Thoracic aorta (tissue), 2 donors: ENCODE results near the gene CARD9. TPM values are rescaled to one million over a fixed set of nuclear protein-coding genes. Genes with fewer than 3 reads are reported as not detected.

Source experiments
- ATAC-seq: fragments of 150-250 bp; one replicate; pipeline ENCODE4 v1.8.0; 2017; ENCODE audit warnings: low read depth; ENCODE audit not compliant: insufficient number of reproducible peaks, low FRiP score
- DNase-seq: peaks from one replicate; pipeline ENCODE4 v3.0.0-alpha.2; 2020; ENCODE audit warnings: low spot score
- H3K27ac ChIP-seq, 2 donors: fragments of 200-600 bp; sonication (generic); 1 replicate in 1 of 2; 2 replicates in 1 of 2; pipeline ENCODE4 v1.5.1; 2016; ENCODE audit warnings: mild to moderate bottlenecking in 2 of 2, moderate library complexity in 2 of 2
- H3K27me3 ChIP-seq: fragments of 200-600 bp; sonication (generic); replicated peaks from 2 replicates; pipeline ENCODE4 v1.6.0; 2016; ENCODE audit warnings: mild to moderate bottlenecking; ENCODE audit not compliant: insufficient read depth
- H3K36me3 ChIP-seq: fragments of 200-600 bp; sonication (generic); one replicate; pipeline ENCODE4 v1.5.1; 2016
- H3K4me1 ChIP-seq, 2 donors: fragments of 200-600 bp; sonication (generic); 1 replicate in 1 of 2; 2 replicates in 1 of 2; pipeline versions ENCODE4 v1.5.1 to v1.6.0; 2016; ENCODE audit warnings: low read depth in 2 of 2, mild to moderate bottlenecking in 1 of 2; ENCODE audit not compliant: control insufficient read depth in 1 of 2
- H3K4me3 ChIP-seq: fragments of 200-600 bp; sonication (generic); 2 replicates; pipeline ENCODE4 v1.5.1; 2016; ENCODE audit warnings: mild to moderate bottlenecking
- H3K9me3 ChIP-seq: fragments of 200-600 bp; sonication (generic); 2 replicates; pipeline ENCODE4 v1.5.1; 2016
- total RNA-seq, 2 donors: library from RNA; depleted of rRNA; stranded (reverse); fragments of >200 nt; gene quantifications; one replicate each; pipeline versions ENCODE4 v1.1.0 to v1.2.3, GENCODE V29; 2016
- TF ChIP-seq, protein P1 (sequence below): fragments of 200-600 bp; sonication (generic); IDR thresholded peaks from one replicate; pipeline ENCODE4 v1.5.1; 2019; ENCODE audit warnings: antibody characterized with exemption

Gene CARD9
- total RNA-seq, 2 donors from 2014 or later = 1.4 to 6.6 TPM

GRCh38 chr9:136337416-136338395, 35.8 kb downstream of the CARD9 start:
- TF ChIP-seq, protein P1, sequence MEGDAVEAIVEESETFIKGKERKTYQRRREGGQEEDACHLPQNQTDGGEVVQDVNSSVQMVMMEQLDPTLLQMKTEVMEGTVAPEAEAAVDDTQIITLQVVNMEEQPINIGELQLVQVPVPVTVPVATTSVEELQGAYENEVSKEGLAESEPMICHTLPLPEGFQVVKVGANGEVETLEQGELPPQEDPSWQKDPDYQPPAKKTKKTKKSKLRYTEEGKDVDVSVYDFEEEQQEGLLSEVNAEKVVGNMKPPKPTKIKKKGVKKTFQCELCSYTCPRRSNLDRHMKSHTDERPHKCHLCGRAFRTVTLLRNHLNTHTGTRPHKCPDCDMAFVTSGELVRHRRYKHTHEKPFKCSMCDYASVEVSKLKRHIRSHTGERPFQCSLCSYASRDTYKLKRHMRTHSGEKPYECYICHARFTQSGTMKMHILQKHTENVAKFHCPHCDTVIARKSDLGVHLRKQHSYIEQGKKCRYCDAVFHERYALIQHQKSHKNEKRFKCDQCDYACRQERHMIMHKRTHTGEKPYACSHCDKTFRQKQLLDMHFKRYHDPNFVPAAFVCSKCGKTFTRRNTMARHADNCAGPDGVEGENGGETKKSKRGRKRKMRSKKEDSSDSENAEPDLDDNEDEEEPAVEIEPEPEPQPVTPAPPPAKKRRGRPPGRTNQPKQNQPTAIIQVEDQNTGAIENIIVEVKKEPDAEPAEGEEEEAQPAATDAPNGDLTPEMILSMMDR = no peak

GRCh38 chr9:136336881-136337280, 36.6 kb downstream of the CARD9 start:
- Histone ChIP-seq H3K9me3 (no peaks in the 10 kb centered on the region), H3K27me3 (no peaks in the 10 kb centered on the region), H3K36me3 (peaks cover 32% of the 10 kb centered on the region), H3K27ac (no peak overlapping the region), H3K4me1 (no peaks in the 10 kb centered on the region), H3K4me3 (no peak overlapping the region)
- ATAC-seq (no peak), DNase-seq (no peak)
- TF ChIP-seq, protein P1 = no peak

More at GRCh38 chr9:136337416-136338395, 35.8 kb downstream of the CARD9 start:
- H3K36me3 ChIP-seq = peaks cover 32% of the 10 kb centered on the region
- no peak for ATAC-seq
- no peak overlapping the region for H3K4me3 ChIP-seq
- no peak for DNase-seq
- no peak overlapping the region for H3K27ac ChIP-seq
- no peaks in the 10 kb centered on the region for H3K27me3 ChIP-seq
- no peaks in the 10 kb centered on the region for H3K9me3 ChIP-seq
- H3K4me1 ChIP-seq = peaks cover 0 to 8% of the 10 kb centered on the region in 2 donors

DNA sequence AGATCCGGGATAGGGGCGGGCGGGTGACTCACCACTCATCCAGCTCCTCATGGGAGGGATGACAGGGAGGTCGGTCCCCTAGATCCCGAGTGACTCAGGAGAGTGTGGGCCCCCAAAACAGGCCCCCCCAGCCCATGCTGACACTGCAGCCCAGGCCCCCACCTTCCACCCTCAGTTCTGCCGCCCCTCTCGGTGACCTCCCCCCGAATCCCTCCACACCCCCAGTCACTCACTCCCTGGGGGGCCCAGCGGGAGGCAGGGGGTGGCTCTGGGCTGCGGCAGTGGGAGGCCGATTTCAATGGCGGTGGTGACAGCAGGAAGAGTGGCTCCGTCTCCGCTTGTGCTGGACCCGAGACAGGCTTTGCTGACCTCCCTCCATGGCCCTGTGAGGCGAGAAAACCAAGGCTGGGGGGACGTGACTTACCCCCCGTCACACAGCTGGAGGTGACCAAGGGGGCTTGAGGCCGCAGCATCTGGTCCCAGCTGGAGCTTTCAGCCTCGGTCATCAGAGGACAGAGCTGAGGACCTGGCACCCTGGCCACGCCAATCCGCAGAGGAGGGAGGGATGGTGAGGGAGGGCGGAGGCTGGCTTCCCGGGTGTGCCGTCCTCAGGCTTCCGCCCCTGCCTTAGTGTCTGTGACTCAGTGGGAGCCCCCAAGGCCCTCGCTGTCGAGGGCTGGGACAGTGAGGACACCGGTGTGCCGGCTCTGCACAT, 37.2 kb downstream of the CARD9 start:
- Histone ChIP-seq H3K4me1 (no peaks in the 10 kb centered on the region), H3K4me3 (no peak overlapping the region), H3K27me3 (no peaks in the 10 kb centered on the region), H3K27ac (no peak overlapping the region), H3K36me3 (peaks cover 32% of the 10 kb centered on the region), H3K9me3 (no peaks in the 10 kb centered on the region)
- TF ChIP-seq, protein P1 = no peak
- ATAC-seq = no peak
- DNase-seq = no peak

- H3K4me1 ChIP-seq = no peaks in the 10 kb centered on the region
- H3K27ac ChIP-seq = no peak overlapping the region
- TF ChIP-seq, protein P1 = no peak
- H3K36me3 ChIP-seq = peaks cover 32% of the 10 kb centered on the region
- ATAC-seq (no peak), DNase-seq (no peak)
- no peaks in the 10 kb centered on the region for H3K27me3 ChIP-seq
- no peaks in the 10 kb centered on the region for H3K9me3 ChIP-seq
- H3K4me3 ChIP-seq = no peak overlapping the region
These were observed 37.9 kb downstream of the CARD9 start for GRCh38 chr9:136335296-136336155.
